IPS DF 6.9 (cell line): ENCODE measurements around the gene TTYH1.
"Not testable (repeated sequence)": the region's sequence is repeated elsewhere in the genome, so short reads cannot be mapped to it uniquely, and the experiment has no call there.

Experiments
- DNase-seq: peaks from one replicate; pipeline ENCODE4 v3.0.0-alpha.2; 2013; ENCODE audit warnings: low read depth, low spot score
- H3K27ac ChIP-seq: one replicate; pipeline ENCODE4 v1.5.1; 2013; ENCODE audit warnings: low read length, control low read depth
- H3K27me3 ChIP-seq: 2 replicates; pipeline ENCODE4 v1.6.1; 2013; ENCODE audit warnings: mild to moderate bottlenecking, low read length; ENCODE audit not compliant: control insufficient read depth, insufficient read depth
- H3K36me3 ChIP-seq: 2 replicates; pipeline ENCODE4 v1.6.1; 2013; ENCODE audit warnings: low read length; ENCODE audit not compliant: control insufficient read depth, insufficient read depth
- H3K4me1 ChIP-seq: 2 replicates; pipeline ENCODE4 v1.6.1; 2013; ENCODE audit warnings: low read length; ENCODE audit not compliant: control insufficient read depth, insufficient read depth
- H3K4me3 ChIP-seq: 2 replicates; pipeline ENCODE4 v1.5.1; 2013; ENCODE audit warnings: mild to moderate bottlenecking, low read length
- H3K9me3 ChIP-seq: 2 replicates; pipeline ENCODE4 v1.6.1; 2013; ENCODE audit warnings: low read length, inconsistent platforms; ENCODE audit not compliant: control insufficient read depth, insufficient read depth
- WGBS: extraction: QIAGEN DNeasy Blood & Tissue Kit; methylation state at CpG from one replicate; pipeline ENCODE4 v1.1.7; 2013; ENCODE audit warnings: mixed read lengths, missing lambda C conversion rate; ENCODE audit not compliant: insufficient read length, insufficient coverage; 5-methylcytosine and 5-hydroxymethylcytosine counted together

TTYH1 gene

GRCh38 chr19:54415208-54415900, at the start of gene TTYH1:
TTYH1 (plus strand) TSS chr19:54415464; CDS start chr19:54415553, 89 bp downstream.
- Histone ChIP-seq H3K27me3 (peaks cover 4% of the 10 kb centered on the region; the same call in 1 of the 2 replicates), H3K4me3 (peak within 1 kb of the TSS; percentile 60; the same call in 1 of the 2 replicates)

GRCh38 chr19:54365798-54366197, 49.5 kb upstream of the TTYH1 start:
- not testable (repeated sequence) for H3K27me3 ChIP-seq, H3K27ac ChIP-seq, H3K9me3 ChIP-seq, H3K36me3 ChIP-seq, H3K4me1 ChIP-seq, H3K4me3 ChIP-seq, DNase-seq
- WGBS, result no CpG with 5 or more reads among the region's 13 CpGs

More at GRCh38 chr19:54415208-54415900, at the start of gene TTYH1:
- peaks cover 1% of the 10 kb centered on the region; the same call in 1 of the 2 replicates for H3K9me3 ChIP-seq
- no CpG with 5 or more reads among the region's 68 CpGs for WGBS
- no peak for DNase-seq
- no peak within 1 kb of the TSS for H3K27ac ChIP-seq
- H3K4me1 ChIP-seq, result peaks cover 4% of the 10 kb centered on the region; the same call in 1 of the 2 replicates
- H3K36me3 ChIP-seq, result no peaks in the 10 kb centered on the region

GRCh38 chr19:54366811-54367210, 48.5 kb upstream of the TTYH1 start:
- Histone ChIP-seq H3K4me3 (no peak overlapping the region), H3K4me1 (no peaks in the 10 kb centered on the region), H3K9me3 (no peaks in the 10 kb centered on the region; the same call in 1 of the 2 replicates), H3K27ac (no peak overlapping the region), H3K36me3 (no peaks in the 10 kb centered on the region), H3K27me3 (no peaks in the 10 kb centered on the region)
- no peak for DNase-seq
- WGBS, result no CpG with 5 or more reads among the region's 6 CpGs

GRCh38 chr19:54369082-54369687, 46.1 kb upstream of the TTYH1 start:
- H3K9me3 ChIP-seq, result no peaks in the 10 kb centered on the region; the same call in 1 of the 2 replicates
- no peaks in the 10 kb centered on the region for H3K36me3 ChIP-seq
- WGBS, result no CpG with 5 or more reads among the region's 8 CpGs
- no peak overlapping the region for H3K27ac ChIP-seq
- DNase-seq, result no peak
- H3K27me3 ChIP-seq, result no peaks in the 10 kb centered on the region
- no peaks in the 10 kb centered on the region for H3K4me1 ChIP-seq
- no peak overlapping the region for H3K4me3 ChIP-seq

GRCh38 chr19:54369688-54370433, 45.4 kb upstream of the TTYH1 start:
- not testable (repeated sequence) for H3K27ac ChIP-seq, DNase-seq, H3K36me3 ChIP-seq, H3K27me3 ChIP-seq, H3K9me3 ChIP-seq, H3K4me1 ChIP-seq, H3K4me3 ChIP-seq
- WGBS, result no CpG with 5 or more reads among the region's 19 CpGs

- H3K4me1 ChIP-seq, H3K36me3 ChIP-seq, H3K27me3 ChIP-seq, H3K27ac ChIP-seq, DNase-seq, H3K9me3 ChIP-seq, H3K4me3 ChIP-seq: not testable (repeated sequence)
- WGBS, result no CpG with 5 or more reads among the region's 10 CpGs
These were observed 44.8 kb upstream of the TTYH1 start for GRCh38 chr19:54370434-54370796.

- H3K9me3 ChIP-seq, H3K27ac ChIP-seq, H3K36me3 ChIP-seq, DNase-seq, H3K4me1 ChIP-seq, H3K27me3 ChIP-seq, H3K4me3 ChIP-seq: not testable (repeated sequence)
- WGBS, result no CpG with 5 or more reads among the region's 5 CpGs
These were observed 43.8 kb upstream of the TTYH1 start for GRCh38 chr19:54371453-54371852.

GRCh38 chr19:54373781-54374631, 41.3 kb upstream of the TTYH1 start:
- H3K27me3 ChIP-seq, result no peaks in the 10 kb centered on the region
- H3K36me3 ChIP-seq, result no peaks in the 10 kb centered on the region
- no peak overlapping the region for H3K4me3 ChIP-seq
- H3K4me1 ChIP-seq, result no peaks in the 10 kb centered on the region; the same call in 1 of the 2 replicates
- H3K27ac ChIP-seq, result no peak overlapping the region
- peaks cover 1% of the 10 kb centered on the region for H3K9me3 ChIP-seq
- WGBS, result no CpG with 5 or more reads among the region's 16 CpGs
- DNase-seq, result no peak

GRCh38 chr19:54375181-54375938, 39.9 kb upstream of the TTYH1 start:
- not testable (repeated sequence) for H3K27ac ChIP-seq, H3K36me3 ChIP-seq, H3K4me3 ChIP-seq

More at GRCh38 chr19:54375181-54375938, 39.9 kb upstream of the TTYH1 start:
- DNase-seq, H3K27me3 ChIP-seq, H3K9me3 ChIP-seq, H3K4me1 ChIP-seq: not testable (repeated sequence)
- WGBS, result no CpG with 5 or more reads among the region's 28 CpGs
